Astrocyte of the cerebellum (primary cell): ENCODE results near the gene EPAS1.

ENCODE experiments used
- DNase-seq: peaks from one replicate; pipeline ENCODE4 v3.0.0-alpha.2; 2011; ENCODE audit warnings: low read depth
- H3K4me3 ChIP-seq: 2 replicates; pipeline ENCODE4 v1.5.1; 2011; ENCODE audit warnings: mild to moderate bottlenecking, low read depth, low read length, moderate library complexity
- CTCF ChIP-seq: IDR thresholded peaks from 2 replicates; pipeline ENCODE4 v1.5.1; 2012; ENCODE audit warnings: low read length, low read depth, moderate library complexity, mild to moderate bottlenecking; ENCODE audit errors: missing control alignments
- in situ Hi-C: cut with HindIII; loops from 2 replicates; pipeline ENCODE4 v1.10.0; 2017; ENCODE audit warnings: low sequenced_read_pairs

The EPAS1 gene

GRCh38 chr2:46339200-46339599 lies 42.0 kb downstream of the EPAS1 start:
- H3K4me3 ChIP-seq, result no peak overlapping the region
- in situ Hi-C loops, result no loop called here
- no peak for TF ChIP-seq CTCF
- no peak for DNase-seq

GRCh38 chr2:46339676-46340459 lies 42.7 kb downstream of the EPAS1 start:
- no peak for TF ChIP-seq CTCF
- DNase-seq, result no peak
- no peak overlapping the region for H3K4me3 ChIP-seq
- in situ Hi-C loops, result no loop called here

- in situ Hi-C loops, result no loop called here
- TF ChIP-seq CTCF, result no peak
- no peak for DNase-seq
- no peak overlapping the region for H3K4me3 ChIP-seq
These were observed 43.7 kb downstream of the EPAS1 start for GRCh38 chr2:46340740-46341420.

- in situ Hi-C loops, result no loop called here
- TF ChIP-seq CTCF, result no peak
- no peak overlapping the region for H3K4me3 ChIP-seq
- DNase-seq, result no peak
These were observed 45.5 kb downstream of the EPAS1 start for GRCh38 chr2:46342566-46343315.

- DNase-seq, result no peak
- TF ChIP-seq CTCF, result no peak
These were observed 47.5 kb downstream of the EPAS1 start for GRCh38 chr2:46344706-46345105.

GRCh38 chr2:46345775-46346174 lies 48.6 kb downstream of the EPAS1 start:
- TF ChIP-seq CTCF, result no peak
- no peak for DNase-seq
- no peak overlapping the region for H3K4me3 ChIP-seq
- in situ Hi-C loops, result no loop called here

More at GRCh38 chr2:46344706-46345105, 47.5 kb downstream of the EPAS1 start:
- in situ Hi-C loops, result no loop called here
- no peak overlapping the region for H3K4me3 ChIP-seq
